HEK293 (cell line): ENCODE data around the gene GJD4.

Source experiments
- EGR2 ChIP-seq: fragments of 450-650 bp; formaldehyde crosslinking; IDR thresholded peaks from 2 replicates; pipeline ENCODE4 v1.5.1; 2016; ENCODE audit warnings: low read depth, missing biosample characterization, missing genetic modification characterization
- GLI2 ChIP-seq: fragments of 450-650 bp; formaldehyde crosslinking; IDR thresholded peaks from 2 replicates; pipeline ENCODE4; 2017; ENCODE audit warnings: missing biosample characterization, missing genetic modification characterization, low read depth, borderline replicate concordance
- HIC1 ChIP-seq: fragments of 450-650 bp; formaldehyde crosslinking; IDR thresholded peaks from 2 replicates; pipeline ENCODE4 v1.5.1; 2016; ENCODE audit warnings: missing biosample characterization, missing genetic modification characterization
- HOXC10 ChIP-seq: sonication (generic); formaldehyde crosslinking; IDR thresholded peaks from 2 replicates; pipeline ENCODE4 v1.8.1; 2023; ENCODE audit warnings: mild to moderate bottlenecking, missing genetic modification reagents
- HOXD13 ChIP-seq: sonication (generic); formaldehyde crosslinking; IDR thresholded peaks from 2 replicates; pipeline ENCODE4 v1.8.0; 2022; ENCODE audit warnings: missing genetic modification reagents, borderline replicate concordance
- KLF10 ChIP-seq: fragments of 450-650 bp; IDR thresholded peaks from 2 replicates; pipeline ENCODE4 v1.5.1; 2018; ENCODE audit warnings: missing biosample characterization, mild to moderate bottlenecking, missing genetic modification characterization
- SP2 ChIP-seq: fragments of 450-650 bp; formaldehyde crosslinking; IDR thresholded peaks from 2 replicates; pipeline ENCODE4 v1.5.1; 2016; ENCODE audit warnings: missing biosample characterization, missing genetic modification characterization
- TRIM28 ChIP-seq: IDR thresholded peaks from 2 replicates; pipeline ENCODE4 v1.6.1; 2011; ENCODE audit warnings: low read length, control low read depth, borderline replicate concordance
- ZBTB20 ChIP-seq: fragments of 450-650 bp; formaldehyde crosslinking; IDR thresholded peaks from 2 replicates; pipeline ENCODE4 v1.5.1; 2016; ENCODE audit warnings: missing biosample characterization, missing genetic modification characterization
- ZBTB49 ChIP-seq: fragments of 450-650 bp; formaldehyde crosslinking; IDR thresholded peaks from 2 replicates; pipeline ENCODE4 v1.5.1; 2016; ENCODE audit warnings: missing biosample characterization, missing genetic modification characterization, low read depth
- ZBTB8A ChIP-seq: fragments of 450-650 bp; formaldehyde crosslinking; IDR thresholded peaks from 2 replicates; pipeline ENCODE4 v1.5.1; 2016; ENCODE audit warnings: missing biosample characterization, missing genetic modification characterization
- ZEB2 ChIP-seq: fragments of 450-650 bp; formaldehyde crosslinking; IDR thresholded peaks from 2 replicates; pipeline ENCODE4 v1.5.1; 2016; ENCODE audit warnings: missing biosample characterization, missing genetic modification characterization
- ZFP69B ChIP-seq: fragments of 450-650 bp; formaldehyde crosslinking; IDR thresholded peaks from 2 replicates; pipeline ENCODE4 v1.5.1; 2016; ENCODE audit warnings: missing biosample characterization, missing genetic modification characterization
- ZNF18 ChIP-seq: fragments of 450-650 bp; formaldehyde crosslinking; IDR thresholded peaks from 2 replicates; pipeline ENCODE4 v1.5.1; 2016; ENCODE audit warnings: missing biosample characterization, missing genetic modification characterization
- ZNF184 ChIP-seq: fragments of 450-650 bp; IDR thresholded peaks from 2 replicates; pipeline ENCODE4 v1.5.1; 2018; ENCODE audit warnings: missing biosample characterization, mild to moderate bottlenecking, missing genetic modification characterization
- ZNF274 ChIP-seq, 2 experiments: fragments of 200-500 bp in 1 of 2; fragments of 450-650 bp in 1 of 2; sonication (Bioruptor generic) in 1 of 2; formaldehyde crosslinking in 1 of 2; IDR thresholded peaks; 2 replicates each; pipeline versions ENCODE4 v1.5.1 to v1.6.1; 2014 to 2016; ENCODE audit warnings: borderline replicate concordance in 1 of 2, inconsistent platforms in 1 of 2, low read length in 1 of 2, missing biosample characterization in 1 of 2, missing genetic modification characterization in 1 of 2
- ZNF341 ChIP-seq: fragments of 450-650 bp; formaldehyde crosslinking; IDR thresholded peaks from 2 replicates; pipeline ENCODE4; 2016; ENCODE audit warnings: low read depth, missing biosample characterization, missing genetic modification characterization
- ZNF404 ChIP-seq: fragments of 450-650 bp; formaldehyde crosslinking; IDR thresholded peaks from 2 replicates; pipeline ENCODE4 v1.5.1; 2017; ENCODE audit warnings: missing biosample characterization, missing genetic modification characterization
- ZNF488 ChIP-seq: fragments of 450-650 bp; formaldehyde crosslinking; IDR thresholded peaks from 2 replicates; pipeline ENCODE4 v1.5.1; 2016; ENCODE audit warnings: missing biosample characterization, missing genetic modification characterization
- ZNF501 ChIP-seq: fragments of 450-650 bp; formaldehyde crosslinking; IDR thresholded peaks from 2 replicates; pipeline ENCODE4 v1.5.1; 2016; ENCODE audit warnings: missing biosample characterization, missing genetic modification characterization
- ZNF513 ChIP-seq: fragments of 450-650 bp; IDR thresholded peaks from 2 replicates; pipeline ENCODE4 v1.5.1; 2018; ENCODE audit warnings: missing biosample characterization, missing genetic modification characterization
- ZNF529 ChIP-seq: fragments of 450-650 bp; formaldehyde crosslinking; IDR thresholded peaks from 2 replicates; pipeline ENCODE4 v1.5.1; 2017; ENCODE audit warnings: missing genetic modification characterization, missing biosample characterization; ENCODE audit not compliant: insufficient replicate concordance
- ZNF596 ChIP-seq: fragments of 450-650 bp; IDR thresholded peaks from 2 replicates; pipeline ENCODE4 v1.5.0; 2018; ENCODE audit warnings: missing biosample characterization, mild to moderate bottlenecking, missing genetic modification characterization, moderate library complexity
- ZNF677 ChIP-seq: fragments of 450-650 bp; IDR thresholded peaks from 2 replicates; pipeline ENCODE4 v1.5.0; 2018; ENCODE audit warnings: missing biosample characterization, mild to moderate bottlenecking, missing genetic modification characterization, moderate library complexity
- ZNF776 ChIP-seq: fragments of 450-650 bp; formaldehyde crosslinking; IDR thresholded peaks from 2 replicates; pipeline ENCODE4 v1.5.0; 2017; ENCODE audit warnings: missing biosample characterization, missing genetic modification characterization, borderline replicate concordance
- ZSCAN18 ChIP-seq: fragments of 450-650 bp; formaldehyde crosslinking; IDR thresholded peaks from 2 replicates; pipeline ENCODE4 v1.5.1; 2016; ENCODE audit warnings: missing biosample characterization, missing genetic modification characterization
- ZSCAN23 ChIP-seq: fragments of 450-650 bp; formaldehyde crosslinking; IDR thresholded peaks from 2 replicates; pipeline ENCODE4 v1.5.1; 2016; ENCODE audit warnings: missing biosample characterization, missing genetic modification characterization

The GJD4 gene

GRCh38 chr10:35643151-35644049, 38.3 kb downstream of the GJD4 start (continued):
- TF ChIP-seq ZNF18, result peak; percentile 30; the same call in 1 of the 2 replicates
- TF ChIP-seq GLI2 (tag by site-specific recombination), result peak; percentile 17; the same call in 1 of the 2 replicates
- peak; percentile 90 for TF ChIP-seq ZNF596 (tag by site-specific recombination)
- no peak for TF ChIP-seq ZNF488 (tag by site-specific recombination)
- no peak for TF ChIP-seq ZNF529 (tag by site-specific recombination)
- no peak for TF ChIP-seq HOXD13
- TF ChIP-seq ZNF341 (tag by site-specific recombination), result peak; percentile 47; the same call in 1 of the 2 replicates
- TF ChIP-seq ZNF184 (tag by site-specific recombination), result no peak; the same call in 1 of the 2 replicates
- peak; percentile 82; the same call in 1 of the 2 replicates for TF ChIP-seq ZNF501 (tag by site-specific recombination)
- TF ChIP-seq KLF10 (tag by site-specific recombination), result peak; percentile 21; the same call in 1 of the 2 replicates
- TF ChIP-seq ZBTB8A (tag by site-specific recombination), result peak; percentile 70
- TF ChIP-seq EGR2, result peak; percentile 73; the same call in 1 of the 2 replicates
- TF ChIP-seq ZSCAN23 (tag by site-specific recombination), result peak; percentile 69; the same call in 1 of the 2 replicates
- TF ChIP-seq HOXC10 (CRISPR knock-in tag), result no peak
- TF ChIP-seq ZNF513 (tag by site-specific recombination), result peak; percentile 21; the same call in 1 of the 2 replicates
- peak; percentile 46; the same call in 1 of the 2 replicates for TF ChIP-seq TRIM28
- TF ChIP-seq ZBTB20 (tag by site-specific recombination), result peak; percentile 99
- peak; percentile 65 for TF ChIP-seq ZEB2 (tag by site-specific recombination)
- no peak for TF ChIP-seq ZNF404 (tag by site-specific recombination)
- TF ChIP-seq ZNF274 (IDR thresholded peaks at IDR 0.05; ENCODE audit: low read length), result no peak
- TF ChIP-seq ZNF274 (tag by site-specific recombination; IDR thresholded peaks at IDR 0.05; ENCODE audit: borderline replicate concordance), result no peak
- 0 out of 2 replicates have a peak, but pooled peaks have one; percentile 46 for TF ChIP-seq HIC1 (tag by site-specific recombination)
- TF ChIP-seq ZNF677 (tag by site-specific recombination), result no peak
- no peak; the same call in 1 of the 2 replicates for TF ChIP-seq ZSCAN18 (tag by site-specific recombination)
- TF ChIP-seq ZBTB49 (tag by site-specific recombination), result no peak; the same call in 1 of the 2 replicates
- TF ChIP-seq SP2 (tag by site-specific recombination), result peak; percentile 43; the same call in 1 of the 2 replicates
- TF ChIP-seq ZNF776 (tag by site-specific recombination), result no peak
- TF ChIP-seq ZFP69B (tag by site-specific recombination), result peak; percentile 88; the same call in 1 of the 2 replicates
